HTR-8/SVneo (cell line): ENCODE measurements around the gene PTPRE.

Experiments
- DNase-seq: peaks from one replicate; pipeline ENCODE4 v3.0.0; 2011; ENCODE audit warnings: low spot score, mixed read lengths; ENCODE audit not compliant: insufficient read length
- FAIRE-seq: peaks from 2 replicates; lab custom pipeline; 2011; peaks lifted over from hg19 to GRCh38; lab: Jason Lieb, UNC

The PTPRE gene

GRCh38 chr10:128102480-128103228 is 195.8 kb downstream of the PTPRE start:
- no peak for DNase-seq
- FAIRE-seq: no peak

DNA sequence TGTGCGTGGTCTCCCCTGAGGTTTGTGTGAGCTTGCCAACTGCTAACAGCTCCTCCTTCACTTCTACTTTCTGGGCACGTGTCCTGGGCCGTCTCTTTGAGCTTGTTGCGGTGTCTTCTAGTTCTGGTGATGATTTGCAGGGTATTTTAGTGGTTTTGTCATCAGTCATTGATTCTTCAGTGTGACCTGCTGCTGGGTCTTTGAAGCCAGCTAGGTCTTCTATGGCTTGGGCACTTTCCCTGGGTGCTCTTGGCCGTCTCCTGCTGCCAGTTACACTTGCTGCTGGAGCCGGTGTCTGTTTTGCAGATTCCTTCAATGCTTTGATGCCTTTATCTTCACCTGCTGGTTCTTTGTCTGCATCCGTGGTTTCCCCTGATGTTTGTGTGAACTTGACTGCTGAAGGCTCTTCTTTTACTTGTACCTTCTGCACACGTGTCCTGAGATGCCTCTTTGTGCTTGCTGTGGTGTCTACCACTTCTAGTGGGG is 196.4 kb downstream of the PTPRE start:
- no peak for DNase-seq
- FAIRE-seq: no peak

- DNase-seq (no peak), FAIRE-seq (no peak)
These were observed 198.5 kb downstream of the PTPRE start for GRCh38 chr10:128105383-128105782.

- FAIRE-seq (no peak), DNase-seq (no peak)
These were observed 202.8 kb downstream of the PTPRE start for GRCh38 chr10:128109707-128110106.

DNA sequence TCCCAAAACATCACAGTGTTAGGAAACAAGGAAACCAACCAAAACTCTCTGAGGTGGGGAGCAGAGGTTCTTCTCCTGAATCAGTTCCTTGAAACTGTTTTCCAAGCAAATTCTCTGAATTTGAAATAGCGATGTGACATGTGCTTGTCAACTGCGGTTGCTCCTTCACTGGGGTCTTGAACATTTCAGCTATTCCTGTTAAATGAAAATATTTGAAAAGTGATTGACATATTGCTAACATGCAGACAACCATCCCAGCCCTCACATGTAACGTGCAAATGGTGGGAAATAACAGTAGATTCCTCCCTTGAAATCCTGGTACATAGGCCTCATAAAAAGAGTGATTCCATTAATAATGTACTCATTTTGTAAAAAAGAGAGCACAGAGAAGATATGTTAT is 203.4 kb downstream of the PTPRE start:
- no peak for FAIRE-seq
- DNase-seq: no peak

DNA sequence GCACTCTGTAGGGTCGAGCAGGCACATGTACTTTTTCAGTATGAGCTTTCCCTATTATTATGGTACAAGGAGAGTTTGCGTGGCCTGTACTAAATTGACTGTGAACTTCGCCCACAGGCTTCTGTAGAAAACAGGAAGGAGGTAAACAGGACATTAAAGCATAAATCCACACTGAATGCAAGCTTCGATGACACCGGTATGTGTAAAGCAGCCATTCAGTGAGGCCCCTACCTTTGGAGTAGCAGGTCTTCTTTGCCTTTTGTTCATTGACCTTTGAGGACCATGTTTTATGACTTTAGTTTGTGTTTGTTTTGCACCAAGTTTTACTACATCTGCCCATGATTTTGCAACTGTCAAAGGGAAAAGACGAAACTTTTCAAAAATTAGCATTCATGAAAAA is 204.8 kb downstream of the PTPRE start:
- DNase-seq (no peak), FAIRE-seq (no peak)

DNA sequence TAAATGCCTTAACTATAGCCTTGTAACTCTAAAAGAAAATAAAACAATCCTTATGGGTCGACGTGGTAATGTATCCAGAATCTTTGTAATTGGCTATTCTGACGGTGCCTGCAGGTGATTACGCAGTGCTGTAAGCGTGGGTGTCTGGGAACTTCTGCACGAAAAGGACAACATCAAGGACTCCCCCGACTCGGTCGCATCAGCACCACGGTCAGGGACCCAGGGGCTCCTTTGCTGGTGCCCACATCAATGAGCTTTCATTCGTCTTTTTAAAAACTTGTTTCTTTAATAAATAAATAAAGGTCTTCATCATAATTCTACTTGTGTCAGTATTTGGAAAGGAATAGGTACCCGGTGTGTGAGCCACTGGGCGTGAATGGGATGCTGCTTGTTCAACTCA is 206.1 kb downstream of the PTPRE start:
- no peak for DNase-seq

DNA sequence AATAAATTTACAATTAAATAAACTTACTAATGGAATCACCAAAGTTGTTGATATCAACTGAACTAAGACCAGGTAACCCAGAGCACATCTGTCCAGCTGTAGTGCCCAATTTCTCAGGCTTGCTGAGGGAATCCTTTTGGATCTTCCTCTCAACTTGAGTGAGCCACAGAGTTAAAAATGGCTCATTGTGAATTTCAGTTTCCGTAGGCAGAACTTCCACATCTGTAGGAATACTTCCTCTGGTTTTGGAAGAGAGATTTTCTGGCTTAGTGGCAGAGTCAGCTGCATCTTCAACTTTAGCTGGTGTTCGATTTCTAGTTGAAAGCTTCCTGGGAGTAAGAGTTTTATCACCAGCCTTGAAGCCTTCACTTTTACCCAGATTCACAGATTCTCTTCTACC is 208.0 kb downstream of the PTPRE start:
- no peak for FAIRE-seq

More for the DNA sequence above, 206.1 kb downstream of the PTPRE start:
- no peak for FAIRE-seq

DNA sequence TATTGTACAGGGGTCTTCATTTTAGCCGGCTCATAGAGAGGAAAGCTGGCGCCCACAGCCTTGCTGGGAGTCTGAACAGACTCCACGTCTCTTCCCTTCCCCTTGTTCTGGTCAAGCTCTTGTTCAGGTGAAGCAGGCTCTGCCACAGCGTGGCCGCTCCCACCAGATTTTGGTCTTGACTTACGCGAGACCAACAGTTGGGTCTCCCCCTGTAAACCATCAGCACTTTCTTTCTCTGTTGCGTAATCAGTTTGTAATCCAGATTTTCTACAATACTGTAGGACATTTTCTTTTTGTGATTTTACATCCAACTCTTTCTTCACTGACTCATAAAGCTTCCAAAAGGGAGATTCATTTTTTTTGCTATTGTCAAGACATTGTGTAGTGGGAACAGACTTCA is 208.5 kb downstream of the PTPRE start:
- DNase-seq (no peak), FAIRE-seq (no peak)

More for the DNA sequence above, 208.0 kb downstream of the PTPRE start:
- no peak for DNase-seq

DNA sequence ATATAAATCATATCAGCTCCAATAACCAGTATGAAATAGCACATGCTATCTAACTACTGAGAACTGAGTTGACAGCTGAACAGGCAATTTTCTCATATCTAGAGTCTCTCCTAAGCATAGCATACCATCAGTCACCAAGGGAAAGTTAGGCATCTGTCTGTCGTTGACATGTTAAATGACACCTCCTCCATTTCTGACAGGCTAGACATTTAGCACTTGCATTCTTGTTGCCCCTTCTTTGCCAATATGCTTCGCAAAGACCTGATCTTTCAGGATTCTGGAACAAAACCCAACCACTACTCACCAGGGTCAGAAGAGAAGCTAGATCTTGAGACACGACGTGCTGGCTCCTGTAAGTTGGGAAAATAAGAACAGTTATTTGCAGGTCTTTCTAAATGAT is 209.3 kb downstream of the PTPRE start:
- no peak for FAIRE-seq

DNA sequence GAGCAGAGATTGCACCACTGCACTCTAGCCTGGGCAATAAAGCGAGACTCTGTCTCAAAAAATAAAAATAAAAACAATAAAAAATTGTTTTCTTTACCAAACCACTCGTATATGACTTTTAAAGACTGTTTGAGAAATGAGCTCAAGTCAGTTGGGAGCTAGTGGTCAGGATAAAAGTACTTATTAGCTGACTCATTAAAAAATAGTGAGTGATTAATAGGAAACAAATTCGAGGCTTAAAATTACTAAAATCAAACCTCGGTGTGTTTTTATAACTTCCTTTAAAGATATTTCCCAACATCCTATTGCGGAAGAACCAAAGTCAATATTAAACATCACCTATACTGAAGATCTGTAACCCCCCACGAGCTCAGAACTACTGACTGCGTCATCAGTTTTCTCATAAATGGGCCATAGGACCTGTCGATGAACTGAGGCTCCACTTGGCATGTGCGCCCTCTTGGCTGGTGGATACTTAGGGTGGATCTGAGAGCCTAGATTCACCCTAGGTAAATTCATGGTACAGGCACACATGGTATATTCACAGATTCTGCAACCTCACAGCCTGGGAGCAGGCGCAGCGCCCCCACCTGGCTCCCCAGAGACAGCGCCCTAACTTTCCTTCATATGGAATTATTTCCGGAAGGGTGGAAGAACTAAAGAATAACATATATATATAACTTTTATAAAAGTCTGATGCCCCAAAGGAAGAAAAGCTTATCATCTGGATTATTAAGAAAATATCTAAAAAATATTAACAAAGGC is 210.1 kb downstream of the PTPRE start:
- no peak for DNase-seq
- FAIRE-seq: no peak

More for the DNA sequence above, 209.3 kb downstream of the PTPRE start:
- no peak for DNase-seq

GRCh38 chr10:128121750-128122412 is 215.0 kb downstream of the PTPRE start:
- no peak for DNase-seq
- no peak for FAIRE-seq

- FAIRE-seq (no peak), DNase-seq (no peak)
These were observed 216.0 kb downstream of the PTPRE start for GRCh38 chr10:128122931-128123330.

DNA sequence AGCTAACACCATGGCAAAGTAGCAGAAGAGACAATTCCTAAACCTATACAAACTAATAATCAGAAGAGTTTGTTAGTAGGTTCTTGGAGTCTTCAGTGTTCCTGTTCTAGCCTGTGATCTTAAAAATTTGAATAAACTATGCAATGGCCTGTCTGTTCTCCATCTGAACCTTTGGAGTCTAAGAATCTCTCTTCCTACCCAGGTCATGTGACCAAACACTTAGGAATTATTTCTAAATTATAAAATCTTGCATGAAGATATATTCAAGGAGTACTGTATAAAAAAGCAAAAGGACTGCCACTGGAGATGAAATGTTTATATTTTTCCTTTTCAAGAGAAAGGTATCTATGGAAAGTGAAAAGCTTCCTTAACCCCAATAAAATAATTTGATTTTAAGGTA is 216.9 kb downstream of the PTPRE start:
- FAIRE-seq (no peak), DNase-seq (no peak)

DNA sequence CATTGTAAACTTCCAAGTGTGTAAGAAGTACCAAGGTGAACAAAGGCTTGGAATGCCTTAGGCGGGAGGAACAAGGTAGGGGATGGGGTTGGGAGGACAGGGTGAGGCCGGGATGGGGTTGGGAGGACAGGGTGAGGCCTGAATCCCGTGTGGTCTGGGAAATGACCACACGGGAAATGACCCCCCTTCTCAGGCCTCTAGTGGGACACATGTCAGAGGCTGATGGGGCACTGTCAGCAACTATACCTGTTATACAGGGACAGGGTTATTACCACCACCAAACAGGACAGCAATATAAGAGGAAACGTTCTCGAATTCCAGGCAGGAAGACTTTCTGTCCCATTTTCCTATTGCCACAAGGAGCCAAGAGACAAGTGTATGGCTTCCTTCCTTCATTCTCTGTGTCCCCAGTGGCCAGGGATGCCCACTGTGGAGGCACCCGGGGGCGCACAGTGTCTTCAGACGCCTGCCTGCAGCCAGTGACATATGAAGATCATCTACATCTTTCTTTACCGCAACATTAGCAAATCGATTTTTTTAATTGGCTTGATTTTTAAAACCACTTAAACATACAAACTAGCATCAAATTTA is 218.0 kb downstream of the PTPRE start:
- FAIRE-seq: no peak
- DNase-seq: no peak

DNA sequence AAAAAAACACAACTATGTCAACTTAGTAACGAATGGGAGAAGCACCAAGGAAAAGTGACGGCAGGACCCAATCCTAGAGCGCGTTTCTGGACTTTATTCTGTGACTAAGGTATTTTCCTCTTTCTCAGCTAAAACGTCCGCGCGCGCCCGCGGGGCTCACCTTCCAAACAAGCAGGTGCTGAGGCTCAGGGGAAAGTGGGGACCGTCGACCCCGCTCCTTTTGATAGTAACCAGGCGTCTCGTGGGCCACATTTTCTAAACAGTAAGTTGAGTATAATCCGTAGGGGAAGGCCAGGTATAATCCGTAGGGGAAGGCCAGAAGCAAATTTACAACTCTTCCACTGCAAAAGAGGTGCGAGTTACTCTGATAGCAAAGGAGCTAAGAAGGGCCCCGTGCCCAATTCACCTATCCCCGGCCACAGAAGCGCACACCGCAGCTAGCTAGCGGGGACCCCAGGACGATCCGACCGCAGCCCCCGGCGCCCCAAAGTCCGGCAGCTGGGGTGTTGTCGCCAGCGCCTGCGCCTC is 218.6 kb downstream of the PTPRE start:
- no peak for DNase-seq
- FAIRE-seq: no peak

DNA sequence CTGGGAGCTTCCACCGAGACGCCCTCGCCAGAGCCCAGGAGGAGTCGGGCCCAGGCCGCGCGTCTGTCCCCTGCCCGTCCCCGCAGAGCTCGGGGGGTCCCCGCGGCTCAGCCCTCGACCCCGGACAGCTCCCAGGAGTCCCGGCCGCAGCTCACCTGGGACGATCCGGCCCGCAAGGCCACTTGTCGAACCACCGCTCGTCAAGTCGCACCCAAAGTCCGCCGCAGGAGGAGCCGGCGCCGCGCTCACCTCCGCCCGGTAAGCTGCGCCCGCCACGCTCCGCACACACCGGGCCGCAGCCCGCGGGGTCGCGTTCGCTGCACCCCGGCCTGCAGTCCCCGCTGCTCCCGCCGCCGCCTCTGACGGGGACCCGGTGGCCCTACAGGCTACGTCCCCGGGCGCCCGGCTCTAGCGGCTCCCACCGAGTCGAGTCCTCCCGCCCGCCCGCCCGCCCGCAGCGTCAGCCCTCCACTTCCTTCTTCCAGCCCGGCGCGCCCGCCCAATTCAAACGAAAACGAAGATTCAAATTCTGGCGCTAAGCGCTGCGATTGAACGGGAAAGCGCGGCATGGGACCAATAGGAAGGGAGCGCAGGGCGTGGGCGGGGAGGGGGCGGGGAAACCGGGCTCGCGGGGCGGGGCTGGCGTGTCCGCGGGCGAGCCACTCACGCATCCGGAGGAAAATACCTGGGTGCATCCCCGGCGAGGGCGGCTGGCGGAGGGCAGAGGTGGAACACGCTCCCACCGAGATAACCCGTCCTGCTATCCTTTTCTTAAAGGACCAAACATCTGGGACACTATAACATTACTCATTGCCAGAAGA is 219.3 kb downstream of the PTPRE start, which contains the start of gene MKI67:
Gene MKI67, minus strand, starts transcription at position 480 of the 821 bp plus-strand sequence. CDS start 756 bp downstream, outside the sequence.
- FAIRE-seq (no peak), DNase-seq (peak; percentile 67)

- DNase-seq: no peak
These were observed 221.7 kb downstream of the PTPRE start for GRCh38 chr10:128128582-128128981.

DNA sequence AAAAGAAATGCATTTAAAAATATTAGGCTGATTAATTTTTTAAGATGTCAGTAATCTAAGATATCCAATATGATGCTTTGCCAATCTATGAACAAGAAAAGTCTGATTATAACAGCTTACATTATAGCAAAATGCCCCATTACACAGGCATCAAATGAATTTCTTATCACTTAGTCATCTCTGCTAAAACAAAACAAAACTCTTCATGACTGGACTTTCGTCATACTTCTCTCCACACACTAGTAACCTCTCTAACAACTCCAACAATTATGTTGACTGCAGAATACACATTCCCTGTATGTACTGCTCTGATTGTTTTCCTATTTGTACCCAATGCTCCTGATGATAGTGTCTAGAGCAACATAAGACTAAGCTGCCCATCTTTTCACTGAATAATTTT is 223.1 kb downstream of the PTPRE start:
- no peak for FAIRE-seq
- no peak for DNase-seq

More at GRCh38 chr10:128128582-128128981, 221.7 kb downstream of the PTPRE start:
- no peak for FAIRE-seq
